ENCODE measurements around the gene GSTM2.

GRCh38 chr1:109634771-109635750 lies 32.8 kb upstream of the GSTM2 start:
- TF ChIP-seq CTCF (conservative IDR thresholded peaks at IDR 0.05; ENCODE audit: low read depth, low read length) (no peak), EZH2 (IDR thresholded peaks at IDR 0.05; ENCODE audit: borderline replicate concordance, low read depth, low read length, poor library complexity, severe bottlenecking) (no peak)
